Peyer's patch (tissue), 4 donors: Measurements from ENCODE around the gene SMIM1.

Source experiments
- POLR2A ChIP-seq, 2 donors: fragments of 450-650 bp; IDR thresholded peaks; one replicate each; pipeline ENCODE4 v1.5.1; 2017; ENCODE audit warnings: antibody characterized with exemption in 2 of 2, mild to moderate bottlenecking in 2 of 2, moderate library complexity in 2 of 2
- TF ChIP-seq, protein P1 (sequence below), 6 experiments: fragments of 450-650 bp in 4 of 6; fragments of 200-600 bp in 2 of 6; sonication (generic) in 1 of 6; IDR thresholded peaks; one replicate each; pipeline ENCODE4 v1.5.1; 2017 to 2019; ENCODE audit warnings: antibody characterized with exemption in 6 of 6, mild to moderate bottlenecking in 3 of 6, moderate library complexity in 1 of 6

DNA sequence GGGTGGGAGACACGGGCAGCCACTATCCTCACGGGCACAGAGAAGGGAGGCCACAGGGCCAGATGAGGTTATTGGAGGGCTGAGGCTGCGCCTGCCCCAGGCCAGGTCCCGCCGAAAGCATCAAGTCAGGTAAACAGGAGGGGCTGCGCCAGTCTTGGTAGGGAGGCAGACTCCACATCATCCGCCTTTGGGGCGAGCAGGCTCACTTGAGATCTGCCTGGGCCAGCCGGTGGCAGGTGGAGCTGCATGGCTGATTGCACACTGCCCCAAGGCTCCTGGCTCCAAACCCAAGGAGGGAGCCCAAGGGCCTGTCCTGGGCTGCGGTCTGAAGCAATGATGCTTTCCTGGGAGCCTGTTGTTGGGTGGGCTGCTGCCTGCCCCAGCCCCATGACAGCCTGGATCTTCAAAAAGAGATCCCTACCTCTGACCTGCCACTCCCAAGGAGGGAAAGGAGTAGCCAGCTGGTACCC, 4.6 kb downstream of the SMIM1 start:
- TF ChIP-seq, protein P1, sequence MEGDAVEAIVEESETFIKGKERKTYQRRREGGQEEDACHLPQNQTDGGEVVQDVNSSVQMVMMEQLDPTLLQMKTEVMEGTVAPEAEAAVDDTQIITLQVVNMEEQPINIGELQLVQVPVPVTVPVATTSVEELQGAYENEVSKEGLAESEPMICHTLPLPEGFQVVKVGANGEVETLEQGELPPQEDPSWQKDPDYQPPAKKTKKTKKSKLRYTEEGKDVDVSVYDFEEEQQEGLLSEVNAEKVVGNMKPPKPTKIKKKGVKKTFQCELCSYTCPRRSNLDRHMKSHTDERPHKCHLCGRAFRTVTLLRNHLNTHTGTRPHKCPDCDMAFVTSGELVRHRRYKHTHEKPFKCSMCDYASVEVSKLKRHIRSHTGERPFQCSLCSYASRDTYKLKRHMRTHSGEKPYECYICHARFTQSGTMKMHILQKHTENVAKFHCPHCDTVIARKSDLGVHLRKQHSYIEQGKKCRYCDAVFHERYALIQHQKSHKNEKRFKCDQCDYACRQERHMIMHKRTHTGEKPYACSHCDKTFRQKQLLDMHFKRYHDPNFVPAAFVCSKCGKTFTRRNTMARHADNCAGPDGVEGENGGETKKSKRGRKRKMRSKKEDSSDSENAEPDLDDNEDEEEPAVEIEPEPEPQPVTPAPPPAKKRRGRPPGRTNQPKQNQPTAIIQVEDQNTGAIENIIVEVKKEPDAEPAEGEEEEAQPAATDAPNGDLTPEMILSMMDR (IDR thresholded peaks at IDR 0.05), result no peak
- no peak for TF ChIP-seq POLR2A (IDR thresholded peaks at IDR 0.05)
